ENCODE results near the gene NCKAP5.

DNA sequence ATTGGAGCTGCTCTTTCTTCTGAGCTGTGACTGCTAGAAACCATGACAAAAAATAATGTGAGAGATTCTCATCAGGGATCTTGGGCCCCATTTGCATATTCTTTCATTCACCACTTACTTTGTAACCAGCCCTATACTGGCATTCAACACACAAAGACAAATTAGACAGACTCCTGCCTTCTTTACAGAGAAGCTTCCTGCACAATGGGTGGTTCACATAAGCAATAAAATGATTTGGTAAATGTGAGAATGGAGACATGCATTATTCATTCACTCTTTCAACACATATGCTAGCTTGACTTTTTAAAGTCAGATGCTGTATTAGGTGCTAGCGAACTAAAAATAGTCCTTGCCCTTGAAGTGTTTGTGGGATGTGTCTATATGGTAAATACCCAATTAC is 174.4 kb downstream of the NCKAP5 start:
- TF ChIP-seq, protein P1, sequence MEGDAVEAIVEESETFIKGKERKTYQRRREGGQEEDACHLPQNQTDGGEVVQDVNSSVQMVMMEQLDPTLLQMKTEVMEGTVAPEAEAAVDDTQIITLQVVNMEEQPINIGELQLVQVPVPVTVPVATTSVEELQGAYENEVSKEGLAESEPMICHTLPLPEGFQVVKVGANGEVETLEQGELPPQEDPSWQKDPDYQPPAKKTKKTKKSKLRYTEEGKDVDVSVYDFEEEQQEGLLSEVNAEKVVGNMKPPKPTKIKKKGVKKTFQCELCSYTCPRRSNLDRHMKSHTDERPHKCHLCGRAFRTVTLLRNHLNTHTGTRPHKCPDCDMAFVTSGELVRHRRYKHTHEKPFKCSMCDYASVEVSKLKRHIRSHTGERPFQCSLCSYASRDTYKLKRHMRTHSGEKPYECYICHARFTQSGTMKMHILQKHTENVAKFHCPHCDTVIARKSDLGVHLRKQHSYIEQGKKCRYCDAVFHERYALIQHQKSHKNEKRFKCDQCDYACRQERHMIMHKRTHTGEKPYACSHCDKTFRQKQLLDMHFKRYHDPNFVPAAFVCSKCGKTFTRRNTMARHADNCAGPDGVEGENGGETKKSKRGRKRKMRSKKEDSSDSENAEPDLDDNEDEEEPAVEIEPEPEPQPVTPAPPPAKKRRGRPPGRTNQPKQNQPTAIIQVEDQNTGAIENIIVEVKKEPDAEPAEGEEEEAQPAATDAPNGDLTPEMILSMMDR (IDR thresholded peaks at IDR 0.05) = no peak
- TF ChIP-seq POLR2A (IDR thresholded peaks at IDR 0.05) = no peak
